HG03521 (cell line): ENCODE results near the gene ADH1C.
"Not testable (repeated sequence)": the region's sequence is repeated elsewhere in the genome, so short reads cannot be mapped to it uniquely, and the experiment has no call there.

ENCODE experiments used
- ATAC-seq: cut with Tn5 transposase; IDR thresholded peaks from one replicate; pipeline ENCODE4 v1.9.1; 2021; ENCODE audit warnings: mild to moderate bottlenecking, moderate library complexity; ENCODE audit not compliant: unreplicated experiment

Gene ADH1C

DNA sequence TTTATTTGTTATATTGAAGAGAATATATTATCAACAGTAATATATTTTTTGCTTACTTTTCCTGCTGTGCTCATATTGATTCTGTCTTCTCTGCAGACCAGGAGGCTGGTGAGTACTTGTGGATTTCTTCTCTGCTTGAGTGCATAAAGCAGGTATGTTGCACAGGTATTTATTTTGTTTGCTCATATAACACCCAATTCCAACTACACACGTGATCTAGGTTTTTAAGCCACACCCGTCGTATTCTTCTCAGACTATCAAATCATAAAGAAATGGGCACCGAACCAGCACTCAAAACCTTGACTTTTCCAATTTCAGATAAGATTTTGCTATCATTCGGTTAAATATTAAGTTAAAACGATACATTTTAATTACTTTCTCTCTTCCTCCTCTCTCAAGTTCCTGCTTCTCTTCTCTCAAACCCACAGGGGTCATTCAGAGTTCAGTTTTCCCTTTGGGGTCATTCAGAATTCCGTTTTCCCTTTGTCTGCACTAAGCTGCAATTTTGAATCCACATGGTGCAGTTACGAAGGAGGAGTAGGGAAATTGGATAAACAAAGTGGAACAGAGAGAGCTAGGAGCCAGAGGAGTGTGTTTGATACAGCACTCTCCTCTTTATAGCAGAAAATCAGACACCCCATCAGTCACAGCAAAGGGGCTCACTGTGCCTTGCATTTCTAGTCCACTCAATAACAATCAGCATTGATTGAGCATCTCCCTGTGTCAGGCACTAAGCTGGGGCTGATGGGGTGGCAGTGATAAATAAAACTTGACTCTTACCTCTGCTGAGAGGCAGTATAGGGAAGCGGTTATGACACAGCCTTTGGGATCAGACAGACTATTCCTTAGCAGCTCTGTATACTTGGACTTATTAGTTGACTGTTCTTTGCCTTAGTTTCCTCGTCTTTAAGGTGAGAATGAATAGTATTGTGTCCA lies at the start of gene ADH1C:
TSS of gene ADH1C (minus strand) at position 145 of the 936 bp plus-strand sequence. CDS start at position 74, 71 bp downstream.
- ATAC-seq, result no peak

DNA sequence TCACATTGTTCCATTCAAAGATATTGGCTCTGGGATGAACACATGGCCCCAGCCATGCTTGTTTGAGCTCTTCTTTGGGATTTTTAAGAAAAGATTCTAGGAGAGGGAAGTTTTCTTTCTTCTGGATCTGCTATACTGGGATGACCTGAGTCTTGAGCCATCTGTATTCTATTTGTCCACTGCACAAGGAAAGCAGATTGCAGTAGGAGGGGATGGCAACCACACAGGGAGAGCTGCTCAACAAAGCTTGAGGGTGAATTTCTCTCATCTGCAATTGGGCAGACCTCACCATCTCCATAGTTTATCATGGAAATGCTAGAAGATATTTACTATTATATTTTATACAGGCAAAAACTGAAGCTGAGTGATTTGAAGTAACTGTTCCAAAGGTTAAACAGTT lies 48.3 kb upstream of the ADH1C start:
- ATAC-seq, result no peak

DNA sequence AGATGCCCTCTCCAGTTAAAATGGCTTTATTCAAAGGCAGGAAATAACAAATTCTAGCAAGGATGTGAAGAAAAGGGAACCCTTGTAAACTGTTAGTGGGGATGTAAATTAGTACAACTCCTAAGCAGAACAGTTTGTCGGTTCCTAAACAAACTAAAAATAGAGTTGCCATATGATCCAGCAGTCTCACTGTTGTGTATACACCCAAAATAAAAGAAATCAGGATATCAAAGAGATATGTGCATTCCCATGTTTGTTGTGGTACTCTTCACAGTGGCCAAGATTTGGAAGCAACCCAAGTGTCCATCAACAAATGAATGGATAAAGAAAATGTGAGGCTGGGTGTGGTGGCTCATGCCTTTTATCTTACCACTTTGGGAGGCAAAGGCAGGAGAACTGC lies 46.5 kb upstream of the ADH1C start:
- ATAC-seq, result no peak

DNA sequence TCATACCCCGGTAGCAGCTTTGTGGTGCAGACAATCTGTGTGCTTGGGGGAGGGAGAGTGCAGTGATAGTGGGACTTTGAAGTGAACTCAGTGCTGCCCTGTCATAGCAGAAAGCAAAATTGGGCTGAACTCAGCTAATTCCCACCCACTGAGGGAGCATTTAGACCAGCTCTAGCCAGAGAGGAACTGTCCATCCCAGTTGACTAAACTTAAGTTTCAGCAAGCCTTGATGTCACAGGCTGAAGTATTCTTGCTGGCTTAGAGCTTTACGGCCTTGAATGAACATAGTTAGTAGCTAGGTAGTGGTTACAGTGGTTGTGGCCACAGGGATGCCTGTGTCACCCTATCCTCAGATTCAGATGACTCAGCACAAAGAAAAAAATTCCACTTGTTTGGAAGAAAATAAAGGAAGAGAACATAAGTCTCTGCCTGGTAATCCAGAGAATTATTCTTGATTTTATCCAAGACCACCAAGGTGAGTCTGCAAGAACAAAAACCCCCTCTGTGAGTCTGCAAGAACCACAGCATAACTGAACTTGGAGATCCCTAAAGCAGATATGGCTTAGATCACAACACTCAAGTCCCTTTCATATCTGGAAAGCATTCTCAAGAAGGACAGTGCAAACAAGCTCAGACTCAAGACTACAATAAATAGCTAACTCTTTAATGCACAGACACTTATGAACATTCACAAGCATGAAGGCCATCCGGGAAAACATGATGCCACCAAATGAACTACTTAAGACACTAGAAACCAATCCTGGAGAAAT lies 43.2 kb upstream of the ADH1C start:
- no peak for ATAC-seq

DNA sequence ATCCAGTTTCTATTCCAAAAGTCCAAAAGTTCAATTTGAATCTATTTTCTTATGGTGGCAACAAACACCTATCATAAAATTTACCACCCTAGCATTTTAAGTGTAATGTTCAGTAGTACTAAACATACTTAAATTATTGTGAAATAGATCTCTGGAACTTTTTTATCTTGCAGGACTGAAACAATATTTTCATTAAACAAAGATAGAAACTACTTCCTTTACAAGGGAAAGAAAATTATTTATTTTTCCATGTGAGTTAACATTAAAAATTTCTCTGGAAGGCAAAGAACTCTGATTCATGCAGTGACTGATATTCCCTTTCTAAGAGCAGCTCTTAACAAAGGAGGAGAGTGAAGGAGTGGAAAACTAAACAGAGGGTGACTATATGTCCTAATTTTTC lies 42.4 kb upstream of the ADH1C start:
- no peak for ATAC-seq

DNA sequence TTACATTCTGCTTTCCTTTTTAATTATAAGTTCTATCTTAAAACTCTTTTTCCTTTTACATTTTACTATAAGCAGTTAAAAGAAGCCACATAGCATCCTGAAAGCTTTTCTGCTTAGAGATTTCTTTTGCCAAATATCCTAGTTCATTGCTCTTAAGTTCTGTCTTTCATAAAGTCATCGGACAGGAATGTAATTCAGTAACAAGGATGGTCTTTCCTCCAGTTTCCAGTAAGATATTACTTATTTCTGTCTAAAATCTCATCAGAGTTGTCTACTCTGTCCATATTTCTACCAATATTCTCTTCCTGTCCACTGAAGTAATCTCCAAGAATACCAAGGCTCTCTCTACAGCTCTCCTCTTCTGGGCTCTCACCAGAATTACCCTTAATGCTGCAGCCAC lies 37.5 kb upstream of the ADH1C start:
- no peak for ATAC-seq

DNA sequence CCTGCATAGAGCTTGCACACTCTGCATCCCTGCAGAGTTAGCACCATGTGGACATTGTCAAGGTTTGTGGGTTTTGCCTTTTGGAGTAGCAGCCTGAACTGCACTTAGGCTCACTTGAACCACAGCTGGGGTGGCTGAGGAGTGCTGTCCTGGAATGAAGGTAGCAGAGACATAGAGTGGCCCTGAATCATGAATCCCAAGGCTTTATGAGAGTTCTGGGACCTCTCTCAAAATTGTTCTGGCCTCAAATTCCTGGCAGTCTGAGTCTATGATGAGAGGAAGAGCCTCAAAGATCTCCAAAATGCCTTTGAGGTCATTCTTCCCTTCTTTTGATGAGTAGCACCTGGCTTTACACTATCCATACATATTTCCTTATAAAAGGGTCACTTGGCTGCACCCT lies 37.1 kb upstream of the ADH1C start:
- no peak for ATAC-seq

DNA sequence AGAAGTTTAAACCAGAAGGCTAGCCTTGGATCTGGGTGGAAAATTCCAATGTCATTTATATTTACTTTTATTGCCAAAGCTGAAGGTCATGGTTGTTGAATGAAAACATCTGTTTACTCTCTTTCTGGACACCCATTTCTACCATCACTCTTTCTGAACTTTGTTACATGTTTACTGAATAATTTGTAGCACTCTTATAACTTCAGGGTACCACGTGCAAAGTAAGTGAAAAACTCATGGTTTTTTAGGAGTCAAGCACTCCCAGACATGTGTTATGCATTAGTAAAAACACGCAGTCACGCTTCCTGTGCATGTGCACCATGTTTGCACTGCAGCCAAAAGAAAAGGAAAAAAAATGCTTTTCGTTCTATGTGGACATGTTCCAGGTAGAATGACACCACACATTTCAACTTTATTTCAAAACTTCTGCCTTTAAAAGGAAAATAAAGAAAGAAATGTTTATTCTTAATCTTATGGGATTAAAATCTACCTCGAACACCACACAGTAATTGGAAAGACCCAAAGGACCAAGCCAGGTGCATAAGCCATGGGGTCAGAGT lies 31.4 kb upstream of the ADH1C start:
- ATAC-seq, result no peak

DNA sequence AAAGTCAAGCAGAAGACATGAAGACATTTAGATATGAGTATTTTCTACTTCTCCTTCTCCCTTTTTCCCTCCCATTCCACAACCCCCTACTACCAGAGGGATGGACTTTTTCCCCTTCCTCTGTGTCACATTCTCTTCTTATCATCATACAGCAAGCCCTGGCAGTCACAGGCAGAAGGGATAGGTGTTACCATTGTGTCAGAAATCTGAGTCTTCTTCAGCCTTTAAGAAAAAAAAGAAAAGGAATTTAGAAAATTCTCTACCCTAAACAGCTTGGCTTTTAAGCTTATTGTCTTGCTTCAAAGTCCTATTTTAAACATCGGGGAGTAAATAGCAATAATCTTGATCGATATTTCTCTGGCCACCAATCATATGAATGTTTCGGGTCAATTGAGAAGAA lies 30.9 kb upstream of the ADH1C start:
- ATAC-seq, result no peak

DNA sequence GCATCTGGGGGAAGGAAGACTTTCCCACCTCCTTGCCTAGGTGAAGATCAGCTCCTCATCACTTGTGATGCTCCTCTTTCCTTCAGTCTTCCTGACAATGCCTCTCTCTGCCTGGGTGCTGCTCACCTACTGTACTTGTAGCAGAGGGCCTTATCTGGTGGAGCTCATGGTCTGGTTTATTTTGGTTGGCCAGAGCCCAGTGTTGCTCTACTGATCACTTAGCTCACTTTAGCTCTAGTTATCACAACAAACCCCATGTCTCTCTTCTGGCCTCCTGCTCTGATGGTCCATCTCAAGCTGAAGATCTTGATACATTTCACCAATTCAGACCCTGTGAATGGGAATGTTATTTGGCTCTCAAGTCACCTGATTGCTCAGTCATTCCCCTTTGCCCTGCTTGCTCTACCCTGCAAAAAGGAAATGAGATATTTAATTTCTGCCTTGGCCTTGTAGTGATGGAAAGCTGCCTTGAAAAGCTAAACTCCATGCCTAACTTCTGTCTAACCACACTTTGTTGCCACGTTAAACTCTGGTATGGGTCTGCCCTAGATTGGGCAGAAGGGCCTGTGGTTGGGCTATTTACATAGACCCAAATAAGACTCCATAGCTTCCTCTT lies 30.3 kb upstream of the ADH1C start:
- ATAC-seq, result no peak

DNA sequence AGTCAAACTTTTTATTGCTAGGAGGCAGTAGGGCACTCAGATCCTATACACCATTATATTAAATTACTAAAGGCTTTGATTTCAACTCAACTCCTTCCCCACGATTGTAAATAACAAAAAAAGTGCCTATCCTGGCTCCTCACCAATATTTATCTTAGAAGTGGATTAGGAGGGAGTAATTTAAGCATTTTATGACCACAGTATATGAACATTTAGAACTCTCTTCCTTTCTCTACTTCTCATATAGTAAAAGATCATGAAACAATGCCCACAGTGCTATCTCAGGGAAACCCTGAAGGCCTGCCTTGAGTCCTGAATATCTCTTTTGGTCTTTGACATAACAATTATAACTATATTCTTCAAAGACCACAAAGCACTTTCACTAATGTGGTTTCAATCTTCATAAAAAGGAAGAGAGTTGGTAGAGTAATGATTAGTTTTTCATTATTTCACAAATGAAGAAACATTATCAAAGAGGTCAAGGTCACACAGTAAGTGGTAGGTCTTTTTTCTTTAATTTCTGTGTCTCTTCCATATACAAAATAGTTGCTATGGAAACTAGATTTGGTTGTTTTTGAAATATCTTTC lies 29.1 kb upstream of the ADH1C start:
- no peak for ATAC-seq

DNA sequence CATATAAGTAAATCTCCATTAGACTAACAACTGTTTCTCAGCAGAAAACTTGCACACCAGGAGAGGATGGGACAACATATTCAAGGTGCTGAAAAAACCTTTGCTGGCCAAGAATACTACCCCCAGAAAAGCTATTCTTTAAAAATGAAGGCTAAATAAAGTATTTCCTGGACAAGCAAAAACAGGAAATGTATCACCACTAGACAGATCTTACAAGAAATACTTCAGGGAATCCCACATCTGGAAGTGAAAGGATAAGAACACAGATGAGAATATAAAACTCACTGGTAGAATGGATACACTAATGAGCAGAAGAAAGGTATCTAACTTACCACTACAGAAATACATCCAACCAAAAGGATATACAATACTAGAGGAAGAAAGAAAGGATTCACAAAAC lies 27.0 kb upstream of the ADH1C start:
- ATAC-seq, result no peak

DNA sequence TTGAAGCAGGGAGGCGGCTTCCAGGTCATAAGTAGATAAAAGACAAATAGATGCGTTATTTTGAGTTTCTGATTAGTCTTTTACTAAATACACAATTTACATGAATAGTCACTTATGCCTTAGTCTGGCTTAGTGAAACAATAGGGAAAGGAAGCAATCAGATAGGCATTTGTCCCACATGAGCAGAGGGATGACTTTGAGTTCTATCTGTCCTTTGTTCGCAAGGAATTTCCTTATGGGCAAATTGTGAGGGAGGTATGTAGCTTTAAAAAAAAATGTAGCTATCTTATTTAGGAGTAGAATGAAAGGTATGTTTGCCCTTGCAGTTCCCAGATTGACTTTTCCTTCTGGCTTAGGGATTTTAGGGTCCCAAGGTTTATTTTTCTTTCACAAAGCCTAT lies 26.3 kb upstream of the ADH1C start:
- no peak for ATAC-seq

DNA sequence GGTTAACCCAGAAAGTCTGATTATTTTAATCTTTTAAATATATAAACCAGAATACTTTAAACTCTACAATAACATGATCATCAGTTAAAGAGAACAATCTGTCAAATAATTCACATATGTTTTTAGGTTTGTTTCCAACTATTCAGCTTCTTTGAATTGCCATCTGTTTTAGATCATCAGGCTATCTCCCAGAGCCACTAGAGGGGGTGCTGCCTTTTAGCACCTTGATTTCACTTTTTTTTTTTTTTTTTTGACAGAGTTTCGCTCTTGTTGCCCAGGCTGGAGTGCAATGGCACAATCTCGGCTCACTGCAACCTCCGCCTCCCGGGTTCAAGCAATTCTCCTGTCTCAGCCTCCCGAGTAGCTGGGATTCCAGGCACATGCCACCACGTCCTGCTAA lies 24.8 kb upstream of the ADH1C start:
- ATAC-seq, result not testable (repeated sequence)

DNA sequence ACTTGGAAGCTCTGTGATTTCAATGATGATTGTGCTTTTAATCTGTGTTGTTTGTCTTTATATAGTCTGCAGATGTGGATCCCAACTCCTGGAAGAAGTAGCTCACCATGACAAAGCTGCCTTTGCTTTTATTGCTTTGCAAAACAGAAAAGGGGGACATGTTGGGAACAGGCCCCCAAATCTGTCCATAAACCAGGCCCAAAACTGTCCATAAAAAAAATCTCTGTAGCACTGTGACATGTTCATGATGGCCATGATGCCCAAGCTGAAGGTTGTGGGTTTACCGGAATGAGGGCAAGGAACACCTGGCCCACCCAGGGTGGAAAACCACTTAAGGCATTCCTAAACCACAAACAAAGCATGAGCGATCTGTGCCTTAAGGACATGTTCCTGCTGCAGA lies 19.9 kb upstream of the ADH1C start:
- ATAC-seq, result not testable (repeated sequence)

DNA sequence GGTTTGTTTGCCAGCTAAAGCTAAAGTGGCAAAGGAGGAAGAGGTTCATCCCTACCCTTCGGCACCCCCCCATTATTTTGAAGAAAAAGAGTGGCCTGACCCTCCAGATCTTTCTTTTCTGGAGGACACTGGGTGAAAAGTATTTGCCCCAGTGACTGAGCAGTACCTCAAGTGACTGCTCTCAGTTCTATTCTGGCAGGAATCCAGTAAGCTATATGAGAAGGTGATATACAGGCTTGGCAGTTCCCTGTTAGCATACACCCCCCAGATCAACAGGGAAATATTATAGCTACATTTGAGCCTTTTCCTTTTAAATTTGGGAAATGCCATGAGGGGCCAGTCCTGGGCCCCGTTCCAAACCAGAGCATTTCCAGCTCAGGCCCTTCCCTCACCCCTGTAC lies 15.3 kb upstream of the ADH1C start:
- not testable (repeated sequence) for ATAC-seq

DNA sequence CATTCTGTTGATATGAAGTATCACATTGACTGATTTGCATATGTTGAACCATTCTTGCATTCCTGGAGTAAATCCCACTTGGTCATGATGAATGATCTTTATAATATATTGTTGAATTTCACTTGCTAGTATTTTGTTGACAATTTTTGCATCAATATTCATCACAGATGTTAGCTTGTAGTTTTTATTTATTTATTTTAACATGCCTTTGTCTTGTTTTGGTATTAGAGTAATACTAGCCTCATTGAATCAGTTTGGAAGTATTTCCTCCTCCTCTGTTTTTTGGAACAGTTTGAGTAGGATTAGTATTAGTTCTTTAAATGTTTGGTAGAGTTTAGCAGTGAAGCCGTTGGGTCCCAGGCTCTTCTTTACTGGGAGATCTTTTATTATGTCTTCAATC lies 13.9 kb upstream of the ADH1C start:
- ATAC-seq, result no peak

DNA sequence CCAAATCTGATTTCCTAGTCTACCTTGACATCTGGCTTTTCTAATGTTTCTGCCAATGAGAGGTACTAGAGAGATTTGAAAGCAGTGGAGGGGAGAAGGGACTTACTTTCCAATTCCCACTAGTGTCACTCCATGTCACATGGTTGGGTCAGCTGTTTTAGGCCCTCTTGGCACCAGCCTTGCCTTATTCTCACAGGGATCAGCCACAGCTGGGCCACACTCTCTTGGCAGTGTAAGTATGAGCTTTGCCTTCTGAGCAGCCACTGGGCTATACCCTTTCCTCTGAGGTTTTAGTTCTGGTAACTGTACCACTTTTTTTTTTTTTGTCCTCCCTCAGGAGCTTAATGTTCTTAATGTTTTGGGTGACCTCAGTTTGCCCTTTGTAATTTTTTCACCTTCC lies 10.2 kb upstream of the ADH1C start:
- no peak for ATAC-seq

DNA sequence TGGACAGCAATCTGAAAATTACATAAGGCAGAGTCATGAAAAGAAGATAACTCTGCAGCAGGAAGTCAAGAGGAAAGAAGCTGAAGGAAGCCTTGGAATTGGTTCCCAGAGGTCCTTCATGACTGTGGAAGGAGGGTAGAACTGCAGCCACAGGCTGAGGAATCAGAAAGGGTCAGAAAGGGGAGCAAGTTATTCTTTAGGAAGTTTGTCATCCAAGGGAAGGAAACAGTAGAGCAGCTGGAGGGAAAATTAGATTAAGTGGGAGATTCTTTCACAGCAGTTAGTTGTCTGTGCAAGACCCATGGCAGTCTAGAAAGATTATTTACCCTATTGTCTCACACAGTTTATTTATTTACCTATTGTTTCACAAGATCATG lies 9.3 kb upstream of the ADH1C start:
- ATAC-seq, result no peak

DNA sequence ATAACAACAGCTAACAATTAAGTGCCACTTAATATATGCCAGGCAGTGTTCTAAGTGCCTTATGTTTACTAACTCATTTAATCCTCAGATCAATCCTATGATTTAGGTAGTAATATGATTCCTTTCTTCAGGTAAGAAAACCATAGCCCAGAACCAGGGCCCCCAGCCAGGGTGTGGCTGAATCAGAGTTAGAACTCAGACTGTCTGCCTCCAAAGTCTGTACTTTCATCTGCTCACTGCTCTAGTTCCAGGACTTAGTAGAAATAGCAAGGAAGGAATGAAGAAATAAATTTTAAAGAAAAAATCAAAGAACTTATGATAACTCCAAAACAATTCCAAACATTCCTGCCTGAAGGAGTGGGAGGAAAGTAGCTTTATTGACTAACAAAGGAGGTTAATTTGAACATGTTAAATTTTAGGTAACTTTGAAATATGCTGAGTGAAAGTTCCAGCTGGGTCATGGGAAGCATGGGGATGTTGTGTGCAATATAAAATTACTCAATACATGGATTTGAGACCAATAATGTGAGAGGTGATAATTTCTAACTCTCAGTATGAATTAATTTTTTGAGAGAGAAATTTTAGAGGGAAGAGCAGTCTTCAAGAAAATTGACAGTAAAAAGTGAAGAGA lies 8.8 kb upstream of the ADH1C start:
- ATAC-seq, result no peak
